Hepatocyte (in vitro differentiated cells): Measurements from ENCODE around the gene STMP1. TPM values are rescaled to one million over a fixed set of nuclear protein-coding genes. Genes with fewer than 3 reads are reported as not detected.

ENCODE experiments used
- DNase-seq: peaks from one replicate; pipeline ENCODE4 v3.0.0-alpha.2; 2016; ENCODE audit warnings: low spot score
- H2AFZ ChIP-seq: fragments of 200-600 bp; sonication (generic); 2 replicates; pipeline ENCODE4 v1.6.0; 2016; ENCODE audit warnings: antibody characterized with exemption, mild to moderate bottlenecking
- H3K27ac ChIP-seq: fragments of 200-600 bp; sonication (generic); 2 replicates; pipeline ENCODE4 v1.5.1; 2016; ENCODE audit warnings: mild to moderate bottlenecking
- H3K27me3 ChIP-seq: fragments of 200-600 bp; sonication (generic); 2 replicates; pipeline ENCODE4 v1.6.1; 2016
- H3K36me3 ChIP-seq: fragments of 200-600 bp; sonication (generic); replicated peaks from 2 replicates; pipeline ENCODE4 v1.5.1; 2016; ENCODE audit warnings: low read depth; ENCODE audit not compliant: insufficient read depth
- H3K4me1 ChIP-seq: fragments of 200-600 bp; sonication (generic); 2 replicates; pipeline ENCODE4 v1.5.1; 2016; ENCODE audit warnings: mild to moderate bottlenecking, moderate library complexity; ENCODE audit not compliant: insufficient read depth
- H3K4me2 ChIP-seq: fragments of 200-600 bp; sonication (generic); 2 replicates; pipeline ENCODE4 v1.6.0; 2016
- H3K4me3 ChIP-seq: fragments of 200-600 bp; sonication (generic); 2 replicates; pipeline ENCODE4 v1.5.1; 2016; ENCODE audit warnings: mild to moderate bottlenecking
- H3K79me2 ChIP-seq: fragments of 200-600 bp; sonication (generic); 2 replicates; pipeline ENCODE4 v1.6.0; 2017; ENCODE audit warnings: mild to moderate bottlenecking
- H3K9me2 ChIP-seq: fragments of 200-600 bp; sonication (generic); replicated peaks from 2 replicates; pipeline ENCODE4 v1.6.0; 2017; ENCODE audit warnings: mild to moderate bottlenecking; ENCODE audit not compliant: insufficient read depth
- H3K9me3 ChIP-seq: fragments of 200-600 bp; sonication (generic); 2 replicates; pipeline ENCODE4 v1.5.1; 2016; ENCODE audit warnings: low read depth, mild to moderate bottlenecking
- H4K20me1 ChIP-seq: fragments of 200-600 bp; sonication (generic); 2 replicates; pipeline ENCODE4 v1.6.0; 2016; ENCODE audit warnings: mild to moderate bottlenecking; ENCODE audit not compliant: insufficient read depth, poor library complexity, severe bottlenecking
- EZH2 ChIP-seq: fragments of 200-600 bp; sonication (generic); IDR thresholded peaks from 2 replicates; pipeline ENCODE4 v1.6.1; 2016; ENCODE audit warnings: antibody characterized with exemption, mild to moderate bottlenecking, borderline replicate concordance
- EZH2phosphoT487 ChIP-seq: fragments of 200-600 bp; sonication (generic); IDR thresholded peaks from one replicate; pipeline ENCODE4 v1.6.1; 2018; ENCODE audit warnings: antibody characterized with exemption, mild to moderate bottlenecking, low read depth, moderate library complexity; ENCODE audit not compliant: unreplicated experiment, severe bottlenecking
- WGBS: methylation state at CpG from one replicate; pipeline ENCODE4 v1.1.6; 2016; ENCODE audit warnings: low lambda C conversion rate; ENCODE audit errors: missing lambda C conversion rate; 5-methylcytosine and 5-hydroxymethylcytosine counted together
- polyA plus RNA-seq: library from polyadenylated mRNA; unstranded; fragments of >200 nt; fragmentation: Nextera tagmentation; extraction: Ambion mirVana; gene quantifications from 2 replicates; pipeline ENCODE4 v1.2.1, GENCODE V29; 2016
- total RNA-seq: library from RNA; depleted of rRNA; stranded (reverse); fragments of >200 nt; gene quantifications from 2 replicates; pipeline ENCODE4 v1.2.3, GENCODE V29; 2014
- TF ChIP-seq, protein P1 (sequence below): fragments of 200-600 bp; sonication (generic); IDR thresholded peaks from 2 replicates; pipeline ENCODE4 v1.5.1; 2016; ENCODE audit warnings: antibody characterized with exemption, mild to moderate bottlenecking; ENCODE audit not compliant: poor library complexity

The STMP1 gene
- total and polyA plus RNA-seq, 2 experiments from 2014 or later, result 28.1 to 73.6 TPM

DNA sequence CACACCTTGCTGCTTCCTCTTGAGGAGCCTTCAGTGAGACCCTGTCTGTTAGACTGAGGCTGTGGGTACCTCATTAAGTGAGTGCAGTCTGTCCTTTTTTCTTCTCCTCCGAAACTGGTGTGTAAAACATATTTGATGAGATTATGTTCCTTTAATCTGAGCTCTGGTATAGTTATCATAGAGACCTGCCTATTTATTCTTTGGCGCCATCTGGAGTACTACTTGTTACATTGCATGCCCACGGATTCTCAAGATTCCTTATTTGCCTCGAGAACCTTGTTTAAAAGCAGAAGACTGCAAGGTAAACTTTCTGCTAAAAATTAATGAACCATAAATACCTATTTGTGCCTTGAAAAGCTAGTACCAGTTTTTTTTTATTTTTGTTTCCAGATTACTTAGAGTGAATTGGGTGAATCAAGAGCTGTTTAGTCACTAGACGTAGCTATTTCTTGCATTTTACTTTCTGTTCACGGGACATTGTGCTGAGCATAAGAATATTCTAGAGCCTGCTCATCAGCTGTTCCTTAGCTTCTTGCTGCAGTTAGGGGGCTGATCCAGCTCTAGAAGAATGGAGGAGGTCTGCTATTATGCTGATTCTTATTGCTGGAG lies 16.9 kb upstream of the STMP1 start:
- Histone ChIP-seq H3K36me3 (no peaks in the 10 kb centered on the region), H4K20me1 (no peaks in the 10 kb centered on the region), H3K4me2 (no peak overlapping the region), H3K79me2 (no peaks in the 10 kb centered on the region), H3K4me3 (no peak overlapping the region), H3K27ac (no peak overlapping the region), H3K27me3 (no peaks in the 10 kb centered on the region), H3K4me1 (no peaks in the 10 kb centered on the region), H3K9me3 (no peaks in the 10 kb centered on the region), H2AFZ (no peak overlapping the region), H3K9me2 (no peaks in the 10 kb centered on the region)
- TF ChIP-seq, protein P1, sequence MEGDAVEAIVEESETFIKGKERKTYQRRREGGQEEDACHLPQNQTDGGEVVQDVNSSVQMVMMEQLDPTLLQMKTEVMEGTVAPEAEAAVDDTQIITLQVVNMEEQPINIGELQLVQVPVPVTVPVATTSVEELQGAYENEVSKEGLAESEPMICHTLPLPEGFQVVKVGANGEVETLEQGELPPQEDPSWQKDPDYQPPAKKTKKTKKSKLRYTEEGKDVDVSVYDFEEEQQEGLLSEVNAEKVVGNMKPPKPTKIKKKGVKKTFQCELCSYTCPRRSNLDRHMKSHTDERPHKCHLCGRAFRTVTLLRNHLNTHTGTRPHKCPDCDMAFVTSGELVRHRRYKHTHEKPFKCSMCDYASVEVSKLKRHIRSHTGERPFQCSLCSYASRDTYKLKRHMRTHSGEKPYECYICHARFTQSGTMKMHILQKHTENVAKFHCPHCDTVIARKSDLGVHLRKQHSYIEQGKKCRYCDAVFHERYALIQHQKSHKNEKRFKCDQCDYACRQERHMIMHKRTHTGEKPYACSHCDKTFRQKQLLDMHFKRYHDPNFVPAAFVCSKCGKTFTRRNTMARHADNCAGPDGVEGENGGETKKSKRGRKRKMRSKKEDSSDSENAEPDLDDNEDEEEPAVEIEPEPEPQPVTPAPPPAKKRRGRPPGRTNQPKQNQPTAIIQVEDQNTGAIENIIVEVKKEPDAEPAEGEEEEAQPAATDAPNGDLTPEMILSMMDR, result peak; percentile 74
- TF ChIP-seq EZH2phosphoT487 (no peak), EZH2 (no peak)
- 60% methylated on average over 6 of the region's 6 CpGs for WGBS
- peak; percentile 70 for DNase-seq

GRCh38 chr7:135647755-135648154 lies 14.6 kb upstream of the STMP1 start:
- Histone ChIP-seq H3K27me3 (no peaks in the 10 kb centered on the region), H4K20me1 (no peaks in the 10 kb centered on the region), H3K9me2 (no peaks in the 10 kb centered on the region), H3K36me3 (no peaks in the 10 kb centered on the region), H3K4me2 (no peak overlapping the region), H2AFZ (no peak overlapping the region), H3K4me1 (no peaks in the 10 kb centered on the region), H3K79me2 (no peaks in the 10 kb centered on the region), H3K4me3 (no peak overlapping the region), H3K9me3 (no peaks in the 10 kb centered on the region), H3K27ac (no peak overlapping the region)
- TF ChIP-seq EZH2 (no peak), EZH2phosphoT487 (no peak)
- TF ChIP-seq, protein P1, result no peak
- 100% methylated on average over 1 of the region's 1 CpG for WGBS
- no peak for DNase-seq

DNA sequence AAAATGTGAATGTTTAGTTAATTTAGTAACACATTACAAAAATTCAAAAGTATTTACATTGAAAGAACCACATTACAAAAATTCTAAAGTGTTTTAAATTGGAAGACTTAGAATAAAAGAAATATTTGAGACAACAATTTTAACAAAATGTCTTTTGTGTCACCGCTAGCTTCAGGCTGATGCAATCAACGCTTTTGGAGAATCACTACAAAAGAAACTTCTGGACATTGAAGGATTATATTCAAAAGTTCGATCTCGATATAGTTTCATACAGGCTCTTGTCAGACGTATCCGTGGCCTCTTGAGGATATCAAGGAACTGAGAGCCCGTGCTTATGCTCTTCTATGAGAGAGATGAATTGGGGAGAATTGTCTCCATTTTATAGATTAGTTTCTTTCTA lies 14.1 kb upstream of the STMP1 start:
- Histone ChIP-seq H3K9me2 (no peaks in the 10 kb centered on the region), H3K4me3 (no peak overlapping the region), H3K27me3 (no peaks in the 10 kb centered on the region), H3K79me2 (no peaks in the 10 kb centered on the region), H3K9me3 (no peaks in the 10 kb centered on the region), H3K36me3 (no peaks in the 10 kb centered on the region), H3K4me1 (no peaks in the 10 kb centered on the region), H3K27ac (no peak overlapping the region), H3K4me2 (no peak overlapping the region), H2AFZ (no peak overlapping the region), H4K20me1 (no peaks in the 10 kb centered on the region)
- no peak for TF ChIP-seq EZH2
- TF ChIP-seq, protein P1, result no peak
- TF ChIP-seq EZH2phosphoT487, result no peak
- 98% methylated on average over 7 of the region's 7 CpGs for WGBS
- no peak for DNase-seq
